AG09319 (cell line): Measurements from ENCODE around the gene LAG3.

ENCODE experiments used
- DNase-seq: peaks from one replicate; pipeline ENCODE4 v3.0.0-alpha.2; 2010; ENCODE audit warnings: low read depth; ENCODE audit errors: extremely low read depth
- CTCF ChIP-seq: IDR thresholded peaks from 2 replicates; pipeline ENCODE4 v1.5.1; 2011; ENCODE audit warnings: low read depth, mild to moderate bottlenecking, inconsistent platforms, low read length, moderate library complexity

Gene LAG3

GRCh38 chr12:6787309-6787708 is 15.0 kb downstream of the LAG3 start:
- TF ChIP-seq CTCF = no peak
- no peak for DNase-seq

GRCh38 chr12:6788972-6789924 is 16.9 kb downstream of the LAG3 start, which contains the start of gene CD4:
Gene CD4 (plus strand): TSS chr12:6789528. CDS start chr12:6800139, 10,611 bp downstream.
- DNase-seq = no peak
- no peak for TF ChIP-seq CTCF

- TF ChIP-seq CTCF = no peak
- no peak for DNase-seq
These were observed 18.3 kb downstream of the LAG3 start for GRCh38 chr12:6790496-6791150.

GRCh38 chr12:6791931-6792520 is 19.7 kb downstream of the LAG3 start:
- DNase-seq = no peak
- TF ChIP-seq CTCF = no peak

GRCh38 chr12:6792522-6793201 is 20.3 kb downstream of the LAG3 start:
- TF ChIP-seq CTCF = no peak

GRCh38 chr12:6795088-6795487 is 22.8 kb downstream of the LAG3 start:
- no peak for TF ChIP-seq CTCF
- DNase-seq = no peak

More at GRCh38 chr12:6792522-6793201, 20.3 kb downstream of the LAG3 start:
- DNase-seq = no peak
